GM12891 (cell line): ENCODE results near the gene GPRC6A.

Source experiments
- DNase-seq: peaks from one replicate; pipeline ENCODE4 v3.0.0; 2011; ENCODE audit warnings: low spot score; ENCODE audit not compliant: insufficient read length
- FAIRE-seq: peaks from 2 replicates; lab custom pipeline; 2011; peaks lifted over from hg19 to GRCh38; lab: Jason Lieb, UNC
- PAX5 ChIP-seq: IDR thresholded peaks from 2 replicates; pipeline ENCODE4 v1.6.1; 2011; ENCODE audit warnings: low read length, moderate library complexity, mild to moderate bottlenecking; ENCODE audit not compliant: insufficient read depth, severe bottlenecking
- POLR2A ChIP-seq: IDR thresholded peaks from 2 replicates; pipeline ENCODE4 v1.6.1; 2011; ENCODE audit warnings: low read depth, low read length, control low read depth
- POLR2AphosphoS5 ChIP-seq: IDR thresholded peaks from 2 replicates; pipeline ENCODE4 v1.6.1; 2011; ENCODE audit warnings: low read depth, low read length, control low read depth
- POU2F2 ChIP-seq: IDR thresholded peaks from 2 replicates; pipeline ENCODE4 v1.6.1; 2011; ENCODE audit warnings: low read depth, mild to moderate bottlenecking, control low read depth, low read length, moderate library complexity
- SPI1 ChIP-seq: IDR thresholded peaks from 2 replicates; pipeline ENCODE4 v1.6.1; 2011; ENCODE audit warnings: low read depth, low read length, control low read depth
- TAF1 ChIP-seq: IDR thresholded peaks from 2 replicates; pipeline ENCODE4 v1.6.1; 2011; ENCODE audit warnings: low read depth, low read length, control low read depth

The GPRC6A gene

DNA sequence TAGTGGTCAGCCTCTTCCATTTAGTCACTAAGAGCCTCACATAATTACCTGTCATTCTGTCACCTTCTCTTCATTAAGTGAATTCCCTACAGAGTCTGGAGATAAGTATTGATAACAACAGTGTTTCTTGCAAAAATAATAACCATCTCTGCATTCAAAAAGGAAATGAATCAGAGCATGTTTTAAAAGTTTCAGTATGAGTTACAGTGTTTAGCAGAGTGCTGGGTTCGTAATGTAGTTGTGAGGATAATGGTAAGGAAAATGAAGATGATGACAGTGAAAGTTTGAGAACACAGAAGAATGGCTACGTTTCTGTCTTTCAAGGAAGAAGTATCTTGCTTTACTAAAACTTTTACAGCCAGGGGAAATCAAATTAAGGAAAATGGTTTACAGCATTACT lies 31.3 kb downstream of the GPRC6A start:
- no peak for FAIRE-seq
- no peak for TF ChIP-seq PAX5
- TF ChIP-seq TAF1, result no peak
- TF ChIP-seq POLR2AphosphoS5, result no peak
- TF ChIP-seq POLR2A, result no peak
- no peak for TF ChIP-seq SPI1
- TF ChIP-seq POU2F2, result no peak
- DNase-seq, result no peak

DNA sequence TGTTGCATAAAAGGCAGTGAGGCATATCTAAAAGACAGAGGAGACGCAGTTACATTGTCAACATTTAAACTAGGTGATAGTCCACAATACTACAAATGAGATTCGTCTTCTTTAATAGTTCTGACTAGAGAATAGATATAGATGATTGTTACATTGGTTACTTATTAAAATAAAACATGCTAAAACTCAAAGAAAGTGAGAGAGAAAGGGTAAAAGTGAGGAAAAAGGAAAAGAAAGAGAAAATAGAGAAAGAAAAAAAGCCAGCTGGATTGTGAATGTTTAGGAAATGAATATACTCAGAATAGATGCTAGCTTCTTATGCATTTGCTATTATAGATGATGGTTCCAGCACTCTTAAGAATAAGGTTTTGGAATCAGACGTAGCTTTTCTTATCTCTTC lies 35.7 kb downstream of the GPRC6A start:
- no peak for FAIRE-seq
- DNase-seq, result no peak

DNA sequence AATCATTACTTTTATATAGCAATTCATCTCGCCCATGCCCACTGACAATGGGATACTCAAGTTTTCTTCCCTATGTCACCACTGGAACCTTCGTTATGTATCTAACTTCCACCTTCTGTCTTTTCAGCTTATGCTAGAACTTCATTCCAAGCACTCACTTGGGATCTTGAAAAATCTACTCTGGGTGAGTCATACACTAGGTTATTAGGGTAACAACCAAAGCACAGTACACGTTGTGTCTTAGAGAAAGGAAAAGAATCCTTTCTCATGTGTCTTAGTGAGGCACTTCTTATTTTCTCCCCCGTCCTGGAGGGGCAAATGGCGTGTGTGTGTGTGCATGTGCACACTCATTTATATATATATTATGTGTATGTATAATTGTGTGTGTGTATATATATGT lies 45.0 kb downstream of the GPRC6A start:
- no peak for FAIRE-seq
- TF ChIP-seq POLR2AphosphoS5 (no peak), POU2F2 (no peak), POLR2A (no peak)
- DNase-seq, result no peak

More for the DNA sequence above, 35.7 kb downstream of the GPRC6A start:
- TF ChIP-seq SPI1 (no peak), POLR2A (no peak), POU2F2 (no peak), POLR2AphosphoS5 (no peak), TAF1 (no peak), PAX5 (no peak)

DNA sequence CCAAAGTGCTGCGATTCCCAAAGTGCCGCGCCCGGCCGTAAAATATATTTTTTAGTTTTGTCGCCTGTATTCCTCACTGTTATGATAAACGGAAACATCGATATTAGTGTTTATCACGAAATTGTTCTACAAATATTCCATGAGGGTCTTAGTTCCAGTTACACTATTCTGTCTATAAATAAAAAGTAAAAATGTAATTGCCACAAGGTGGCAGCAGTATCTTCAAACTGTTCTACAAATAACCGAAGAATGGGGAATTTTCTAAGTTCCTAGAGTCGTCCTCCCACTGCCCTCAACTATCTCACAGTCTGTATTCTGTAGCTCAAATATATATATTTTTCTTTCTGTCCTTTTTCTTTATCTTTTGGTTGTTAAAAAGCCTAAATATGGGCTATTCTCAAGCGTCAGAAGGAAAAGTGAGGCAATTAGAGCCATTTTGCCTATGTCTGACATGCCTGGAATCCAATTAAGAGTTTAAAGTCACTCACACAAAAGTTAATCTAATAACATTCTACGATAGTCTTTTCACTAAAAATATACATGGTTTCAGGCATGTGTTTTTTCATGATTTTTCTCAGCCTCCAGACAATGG lies 49.2 kb downstream of the GPRC6A start:
- FAIRE-seq (no peak), DNase-seq (no peak)
- no peak for TF ChIP-seq TAF1
- no peak for TF ChIP-seq SPI1

DNA sequence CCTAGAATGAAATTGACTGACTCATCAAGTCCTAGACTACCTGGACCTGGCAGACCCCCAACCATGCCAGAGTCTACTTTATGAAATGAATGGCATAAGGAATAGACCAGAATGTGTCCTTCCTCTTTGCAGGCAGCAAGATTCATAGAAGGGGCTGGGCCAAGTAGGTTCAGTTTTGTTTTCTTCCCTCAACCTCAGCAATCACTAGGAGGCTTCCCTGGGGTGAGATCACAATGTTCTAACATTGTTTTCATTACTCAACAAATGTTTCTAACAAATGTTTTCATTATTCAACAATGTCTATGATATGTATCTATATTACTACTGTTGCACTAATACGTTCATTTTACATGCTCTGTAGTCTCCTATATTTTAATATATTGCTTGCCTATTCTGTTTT lies 55.0 kb downstream of the GPRC6A start:
- TF ChIP-seq POLR2A (no peak), POU2F2 (no peak), SPI1 (no peak), TAF1 (no peak), POLR2AphosphoS5 (no peak)
- no peak for FAIRE-seq
- no peak for DNase-seq

DNA sequence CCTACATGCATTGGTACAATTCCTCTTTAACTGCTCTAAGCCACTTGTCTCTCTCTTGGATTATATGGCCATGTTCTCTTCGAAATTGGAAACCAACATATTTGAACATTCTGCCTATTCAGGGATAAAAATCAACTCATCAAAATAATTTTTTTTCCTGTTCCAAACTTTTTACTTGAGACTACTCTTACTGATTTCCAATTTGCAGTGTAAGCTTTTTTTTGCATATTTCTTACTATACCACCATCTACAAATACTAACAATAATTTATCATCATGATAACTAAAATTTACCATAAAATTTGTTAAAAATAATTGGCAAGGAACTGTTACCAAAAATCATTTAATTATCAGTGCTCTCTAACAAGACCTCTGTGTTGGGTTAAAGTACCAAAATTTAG lies 56.4 kb downstream of the GPRC6A start:
- no peak for TF ChIP-seq PAX5
- TF ChIP-seq POLR2A, result no peak
- no peak for TF ChIP-seq SPI1
- no peak for TF ChIP-seq POU2F2
- no peak for TF ChIP-seq TAF1
- no peak for TF ChIP-seq POLR2AphosphoS5
- FAIRE-seq (no peak), DNase-seq (no peak)

DNA sequence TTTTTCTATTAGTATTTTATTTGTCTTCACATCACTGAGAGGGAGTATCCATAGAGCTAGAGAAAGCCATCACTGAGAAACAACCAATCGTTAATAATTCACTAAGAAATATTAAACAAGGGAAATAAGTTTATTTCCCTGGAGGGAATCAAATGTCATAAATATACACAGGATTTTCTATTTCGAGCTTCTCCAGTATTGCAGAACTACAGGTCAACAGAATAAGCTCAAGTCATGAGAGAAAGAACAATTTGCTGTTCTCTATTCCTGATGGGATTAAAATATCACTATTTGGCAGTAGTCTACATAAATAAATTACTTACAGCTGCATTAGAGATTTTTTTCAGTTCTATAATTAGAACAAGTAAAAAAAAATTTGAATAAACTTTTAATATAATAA lies 61.2 kb downstream of the GPRC6A start:
- FAIRE-seq (no peak), DNase-seq (no peak)
- TF ChIP-seq TAF1 (no peak), POLR2AphosphoS5 (no peak), POLR2A (no peak), SPI1 (no peak), POU2F2 (no peak), PAX5 (no peak)

DNA sequence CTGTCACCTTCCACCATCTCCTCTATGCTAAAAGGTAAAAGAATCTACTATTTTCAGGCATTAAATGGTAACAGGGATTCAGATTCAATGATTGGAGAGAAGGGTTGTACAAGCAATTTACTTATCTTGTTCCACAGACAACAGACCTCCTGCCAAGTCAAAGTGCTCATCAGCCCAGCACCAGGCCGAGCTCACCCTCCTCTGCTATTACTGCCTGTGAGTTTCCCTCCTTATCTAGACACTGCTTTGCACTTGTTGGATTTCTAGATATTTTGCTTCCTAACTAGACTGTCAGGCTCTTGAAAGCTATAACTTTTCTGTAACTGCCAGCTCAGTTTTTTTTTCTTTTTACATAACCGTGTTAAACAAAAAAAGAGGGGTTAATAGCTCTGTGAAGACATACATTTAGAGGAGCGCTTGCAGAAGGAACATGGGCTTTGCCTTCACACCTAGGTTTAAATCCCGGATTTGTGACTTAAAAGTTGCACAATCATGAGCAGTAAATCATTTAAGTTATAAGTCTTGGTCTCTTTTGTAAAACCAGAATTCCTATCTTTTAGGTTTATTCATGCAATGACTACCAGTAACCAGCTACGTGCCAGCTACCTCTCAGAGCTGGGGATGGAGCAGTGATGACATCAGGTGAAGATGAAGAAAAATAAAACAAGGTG lies 62.2 kb downstream of the GPRC6A start:
- FAIRE-seq (no peak), DNase-seq (no peak)
- no peak for TF ChIP-seq POLR2A
- no peak for TF ChIP-seq POU2F2
- no peak for TF ChIP-seq TAF1
- TF ChIP-seq PAX5, result no peak
- TF ChIP-seq SPI1, result no peak
- TF ChIP-seq POLR2AphosphoS5, result no peak

DNA sequence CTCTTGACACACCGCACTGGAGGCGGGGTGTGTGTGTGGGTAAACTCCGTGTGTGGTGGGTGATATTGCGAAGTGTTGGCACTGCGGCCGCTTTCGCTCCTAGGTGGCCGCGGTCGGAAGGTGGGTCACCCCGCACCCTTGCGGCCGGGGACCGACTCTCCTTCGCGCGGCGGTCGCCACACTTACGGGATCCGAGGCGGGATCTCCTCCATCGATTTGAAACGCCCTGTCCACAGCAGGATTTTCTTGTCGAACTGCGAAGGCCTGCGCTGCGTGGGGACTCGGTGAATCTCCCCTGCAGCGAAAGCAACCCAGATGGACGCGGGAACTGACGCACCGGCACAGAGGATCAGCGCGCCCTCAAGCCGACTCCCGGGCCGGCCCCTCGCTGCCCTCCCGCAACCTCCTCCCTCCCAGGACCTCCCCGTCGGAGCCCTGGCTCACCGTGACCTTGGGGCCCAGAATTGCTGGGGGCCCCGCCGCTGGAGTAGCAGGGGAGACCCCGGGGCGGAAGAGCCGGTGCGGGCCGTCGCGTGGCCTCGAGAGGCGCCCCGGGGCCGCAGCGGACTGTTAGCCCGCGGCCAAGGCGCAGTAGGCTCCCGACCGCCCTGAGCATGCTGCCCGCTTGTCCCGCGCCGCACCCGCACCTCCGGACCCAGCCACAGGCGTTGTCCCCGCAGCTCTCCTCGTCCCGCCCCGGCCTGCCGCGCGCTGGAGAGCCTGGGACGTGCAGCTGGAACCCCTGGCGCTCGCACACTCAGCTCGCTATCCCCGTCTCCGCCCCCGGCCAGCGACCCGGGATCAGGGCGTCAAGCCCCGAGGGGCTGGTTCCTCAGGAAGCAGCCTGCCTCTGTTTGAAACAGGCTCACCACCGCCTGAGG lies 63.7 kb downstream of the GPRC6A start, which contains the start of gene FAM162B:
FAM162B (minus strand) TSS at position 759 of the 881 bp plus-strand sequence; CDS start at position 616, 143 bp downstream.
- FAIRE-seq (no peak), DNase-seq (no peak)
- TF ChIP-seq POLR2AphosphoS5 (no peak), POU2F2 (no peak)

DNA sequence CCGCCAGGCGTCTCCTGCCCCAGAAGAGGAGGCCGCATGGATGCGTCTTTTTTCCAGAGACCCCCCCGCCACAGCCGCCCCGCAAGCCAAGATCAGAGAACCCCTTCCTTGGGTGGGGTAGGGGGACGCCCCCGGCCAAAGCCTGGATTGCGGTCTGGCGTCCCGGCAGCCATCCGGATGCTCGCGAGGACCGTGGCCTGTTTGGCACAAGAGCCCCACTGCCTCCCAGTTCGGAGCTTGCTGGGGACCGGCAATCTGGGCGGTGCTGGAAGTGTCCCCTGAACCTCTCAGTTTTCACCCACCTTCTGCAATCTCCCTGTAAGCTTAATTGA lies 64.3 kb downstream of the GPRC6A start:
- DNase-seq, result no peak
- TF ChIP-seq POLR2A (no peak), PAX5 (no peak), TAF1 (no peak), SPI1 (no peak), POU2F2 (no peak), POLR2AphosphoS5 (no peak)
- FAIRE-seq, result no peak
